Body of pancreas (tissue), 4 donors: ENCODE measurements around the gene CLASP1.

ENCODE experiments used
- POLR2A ChIP-seq, 3 donors: fragments of 450-650 bp; IDR thresholded peaks; one replicate each; pipeline ENCODE4 v1.6.1; 2016; ENCODE audit warnings: antibody characterized with exemption in 3 of 3, mild to moderate bottlenecking in 2 of 3
- TF ChIP-seq, protein P1 (sequence below), 7 experiments: fragments of 450-650 bp in 4 of 7; fragments of 200-600 bp in 3 of 7; sonication (generic) in 3 of 7; IDR thresholded peaks; one replicate each; pipeline ENCODE4 v1.5.1; 2016 to 2019; ENCODE audit warnings: antibody characterized with exemption in 7 of 7

DNA sequence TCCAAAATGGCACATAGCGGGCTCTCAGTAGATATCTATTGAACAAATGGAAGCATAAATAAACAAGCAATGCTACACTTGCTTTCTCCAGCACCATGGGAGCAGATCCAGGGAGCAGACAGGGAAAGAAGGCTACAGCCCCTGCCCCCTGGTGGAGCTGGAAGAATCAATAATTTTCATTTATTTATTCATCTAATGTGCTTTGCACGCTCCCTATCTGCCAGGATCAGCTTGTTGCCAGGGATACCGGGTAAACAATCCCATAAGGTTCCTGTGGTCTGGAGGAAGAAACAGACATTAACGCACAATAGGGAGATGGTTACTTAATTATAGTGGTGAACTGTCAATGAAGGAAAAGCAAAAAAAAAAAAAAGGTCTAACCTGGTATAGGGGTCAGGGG is 40.1 kb upstream of the CLASP1 start:
- TF ChIP-seq, protein P1, sequence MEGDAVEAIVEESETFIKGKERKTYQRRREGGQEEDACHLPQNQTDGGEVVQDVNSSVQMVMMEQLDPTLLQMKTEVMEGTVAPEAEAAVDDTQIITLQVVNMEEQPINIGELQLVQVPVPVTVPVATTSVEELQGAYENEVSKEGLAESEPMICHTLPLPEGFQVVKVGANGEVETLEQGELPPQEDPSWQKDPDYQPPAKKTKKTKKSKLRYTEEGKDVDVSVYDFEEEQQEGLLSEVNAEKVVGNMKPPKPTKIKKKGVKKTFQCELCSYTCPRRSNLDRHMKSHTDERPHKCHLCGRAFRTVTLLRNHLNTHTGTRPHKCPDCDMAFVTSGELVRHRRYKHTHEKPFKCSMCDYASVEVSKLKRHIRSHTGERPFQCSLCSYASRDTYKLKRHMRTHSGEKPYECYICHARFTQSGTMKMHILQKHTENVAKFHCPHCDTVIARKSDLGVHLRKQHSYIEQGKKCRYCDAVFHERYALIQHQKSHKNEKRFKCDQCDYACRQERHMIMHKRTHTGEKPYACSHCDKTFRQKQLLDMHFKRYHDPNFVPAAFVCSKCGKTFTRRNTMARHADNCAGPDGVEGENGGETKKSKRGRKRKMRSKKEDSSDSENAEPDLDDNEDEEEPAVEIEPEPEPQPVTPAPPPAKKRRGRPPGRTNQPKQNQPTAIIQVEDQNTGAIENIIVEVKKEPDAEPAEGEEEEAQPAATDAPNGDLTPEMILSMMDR (IDR thresholded peaks at IDR 0.05) = peak; percentile 15 to 73 (median 44)
- no peak for TF ChIP-seq POLR2A (IDR thresholded peaks at IDR 0.05)
